Amygdala (tissue), 56 donors: Measurements from ENCODE around the gene PPP1R1B.

Experiments
- DNase-seq, 56 donors: peaks; one replicate each; lab custom pipeline; 2025; lab: John Stamatoyannopoulos, UW

PPP1R1B gene

GRCh38 chr17:39676198-39676819 is 49.6 kb downstream of the PPP1R1B start:
- DNase-seq, result peak in 37 of 56 donors; percentile 19 to 79 (median 57)

DNA sequence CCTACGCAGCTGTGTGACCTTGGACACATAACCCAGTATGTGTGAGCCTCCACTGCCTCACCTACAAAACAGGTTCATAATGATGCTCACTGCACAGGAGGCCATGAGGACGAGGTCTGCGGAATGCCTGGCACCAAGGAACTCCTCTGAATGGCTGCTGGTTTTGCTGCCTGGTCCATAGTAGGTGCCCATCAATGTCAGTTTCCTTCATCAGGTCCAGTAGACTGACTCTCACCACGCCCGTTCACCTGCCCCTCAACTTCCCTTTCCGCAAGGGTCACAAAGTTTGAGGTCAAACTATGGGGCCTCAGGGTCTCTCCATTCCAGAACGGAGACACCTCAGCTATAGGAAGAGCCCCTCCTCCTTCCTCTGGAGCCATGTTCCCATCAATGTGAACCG is 50.3 kb downstream of the PPP1R1B start:
- no peak for DNase-seq

- peak in 24 of 56 donors; percentile 19 to 63 (median 40) for DNase-seq
These were observed 51.0 kb downstream of the PPP1R1B start for GRCh38 chr17:39677542-39678339.

GRCh38 chr17:39678340-39679116 is 51.8 kb downstream of the PPP1R1B start:
- no peak for DNase-seq

DNA sequence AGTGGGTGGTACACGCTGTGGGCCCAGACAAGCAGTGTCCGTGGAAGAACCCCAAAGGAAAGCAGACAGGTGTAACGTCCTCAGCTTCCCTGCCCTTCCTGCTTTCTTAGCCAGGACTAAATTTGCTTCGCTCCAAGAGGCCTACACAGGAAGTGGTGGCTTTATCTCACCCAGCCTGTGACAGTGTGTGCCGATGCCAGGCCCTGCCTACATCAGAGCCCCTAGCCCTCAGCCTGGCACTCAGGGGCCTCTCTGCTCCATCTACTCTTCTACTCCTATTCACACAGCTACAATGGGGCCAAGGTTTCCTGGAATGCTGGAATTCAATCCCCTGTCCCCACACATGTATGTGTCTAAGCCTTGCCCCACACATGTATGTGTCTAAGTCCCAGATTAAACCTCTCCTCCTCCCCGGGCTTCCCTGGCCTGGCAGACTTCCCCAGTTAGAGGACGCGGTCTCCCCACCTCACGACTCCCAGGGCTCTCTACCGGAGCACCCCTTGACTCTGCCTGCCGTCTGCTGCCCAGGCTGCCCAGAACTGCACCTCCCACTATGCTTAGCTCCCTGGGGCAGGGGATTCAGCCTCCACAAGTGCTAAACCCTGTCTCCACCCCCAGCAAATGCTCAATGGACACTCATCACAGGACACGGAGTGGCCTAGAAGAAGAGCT is 52.9 kb downstream of the PPP1R1B start:
- DNase-seq, result no peak

- no peak for DNase-seq
These were observed 56.7 kb downstream of the PPP1R1B start for GRCh38 chr17:39683295-39683939.

DNA sequence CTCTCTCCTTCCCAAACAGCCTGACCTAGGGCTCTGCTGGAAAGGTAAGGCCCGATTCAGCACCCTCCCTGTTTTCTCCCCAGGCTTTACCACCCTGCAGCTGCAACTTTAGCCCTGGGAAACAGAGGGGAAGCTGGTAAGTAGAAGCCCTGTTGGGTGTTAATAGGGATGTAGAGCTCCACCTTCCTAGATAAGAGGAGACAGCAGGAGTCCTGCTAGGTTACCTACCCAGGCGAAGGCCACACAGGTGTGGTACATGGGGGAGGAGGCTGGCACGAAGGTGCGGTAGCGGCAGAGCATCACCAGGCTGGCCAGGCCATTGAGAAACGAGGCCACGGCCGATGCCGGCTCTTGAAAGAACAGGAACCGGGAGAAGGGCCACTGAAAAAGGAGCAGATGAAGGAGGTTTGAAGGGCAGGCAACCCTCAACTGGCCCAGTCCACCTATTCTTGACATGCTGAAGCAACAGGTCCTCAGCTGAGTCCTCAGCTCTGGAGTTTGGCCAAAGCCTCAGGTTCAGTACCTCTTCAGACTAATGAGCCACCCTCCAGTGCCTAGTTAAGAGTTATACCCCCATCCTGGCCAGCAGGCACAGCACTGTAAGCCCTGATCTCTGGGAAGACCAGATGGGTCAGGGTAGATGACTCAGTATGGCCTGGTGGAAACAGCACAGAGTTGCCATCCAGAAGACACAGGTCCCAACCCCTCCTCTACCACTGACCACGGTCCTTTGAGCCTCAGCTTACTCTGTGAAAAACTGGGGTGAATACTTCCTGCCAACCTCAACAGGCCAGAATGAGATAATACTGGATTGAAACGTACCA is 57.8 kb downstream of the PPP1R1B start:
- DNase-seq, result no peak
